Spleen (tissue), 11 donors: ENCODE data around the gene TMEM26. TPM values are rescaled to one million over a fixed set of nuclear protein-coding genes. Genes with fewer than 3 reads are reported as not detected.

ENCODE experiments used
- DNase-seq: peaks from one replicate; pipeline ENCODE4 v3.0.0-alpha.2; 2020
- H3K27ac ChIP-seq, 8 donors: fragments of 200-600 bp; sonication (generic) in 7 of 8; 1 replicate in 4 of 8; 2 replicates in 4 of 8; pipeline versions ENCODE4 v1.5.0 to v1.8.0; 2016 to 2021; ENCODE audit warnings: inconsistent platforms in 4 of 8, mild to moderate bottlenecking in 4 of 8, moderate library complexity in 1 of 8
- H3K27me3 ChIP-seq, 7 donors: fragments of 200-600 bp; sonication (generic) in 6 of 7; replicated peaks in 1 of 7; 1 replicate in 4 of 7; 2 replicates in 3 of 7; pipeline versions ENCODE4 v1.5.0 to v1.8.0; 2016 to 2021; ENCODE audit warnings: inconsistent platforms in 3 of 7, mild to moderate bottlenecking in 1 of 7
- H3K36me3 ChIP-seq, 6 donors: fragments of 200-600 bp; sonication (generic) in 5 of 6; 1 replicate in 4 of 6; 2 replicates in 2 of 6; pipeline versions ENCODE4 v1.5.0 to v1.8.0; 2016 to 2021; ENCODE audit warnings: inconsistent platforms in 2 of 6
- H3K4me1 ChIP-seq, 6 donors: fragments of 200-600 bp; sonication (generic) in 5 of 6; 1 replicate in 3 of 6; 2 replicates in 3 of 6; pipeline versions ENCODE4 v1.5.0 to v1.8.0; 2016 to 2021; ENCODE audit warnings: inconsistent platforms in 3 of 6
- H3K4me3 ChIP-seq, 8 donors: fragments of 200-600 bp; sonication (generic) in 7 of 8; 1 replicate in 4 of 8; 2 replicates in 4 of 8; pipeline versions ENCODE4 v1.5.0 to v1.8.0; 2016 to 2021; ENCODE audit warnings: inconsistent platforms in 4 of 8, mild to moderate bottlenecking in 4 of 8, moderate library complexity in 2 of 8
- H3K9me3 ChIP-seq, 8 donors: fragments of 200-600 bp; sonication (generic) in 7 of 8; 1 replicate in 4 of 8; 2 replicates in 4 of 8; pipeline versions ENCODE4 v1.5.0 to v1.8.0; 2016 to 2021; ENCODE audit warnings: inconsistent platforms in 4 of 8
- CTCF ChIP-seq, 11 experiments: fragments of 200-600 bp in 7 of 11; fragments of 450-650 bp in 4 of 11; sonication (generic) in 4 of 11; IDR thresholded peaks in 8 of 11; conservative IDR thresholded peaks in 3 of 11; 1 replicate in 7 of 11; 2 replicates in 4 of 11; pipeline versions ENCODE4 v1.4.0 to v1.8.0; 2016 to 2021; ENCODE audit warnings: antibody characterized with exemption in 11 of 11, inconsistent platforms in 4 of 11, mild to moderate bottlenecking in 1 of 11
- POLR2A ChIP-seq, 3 donors: fragments of 450-650 bp; IDR thresholded peaks; one replicate each; pipeline ENCODE4 v1.5.1; 2017; ENCODE audit warnings: antibody characterized with exemption in 3 of 3, mild to moderate bottlenecking in 1 of 3
- POLR2AphosphoS5 ChIP-seq, 3 donors: sonication (generic); formaldehyde crosslinking; IDR thresholded peaks; one replicate each; pipeline ENCODE4 v1.5.1; 2017; ENCODE audit warnings: antibody characterized with exemption in 3 of 3
- WGBS, 5 donors: extraction: QIAGEN DNeasy Blood & Tissue Kit in 3 of 5; methylation state at CpG; one replicate each; pipeline versions ENCODE4 v1.1.5 to v1.1.7; 2013 to 2018; 5-methylcytosine and 5-hydroxymethylcytosine counted together
- intact Hi-C: fragments of 100-400 bp; cut with DNase I; formaldehyde crosslinking; loops from one replicate; pipeline ENCODE4 v1.15.0; 2023; ENCODE audit warnings: low total_unique reads
- polyA plus RNA-seq, 3 donors: library from polyadenylated mRNA; stranded (reverse); fragments of 200-250 nt; gene quantifications; one replicate each; pipeline ENCODE4 v1.2.1, GENCODE V29; 2013
- total RNA-seq, 7 donors: library from RNA; depleted of rRNA in 3 of 7; stranded (reverse); fragments of >200 nt in 3 of 7; fragmentation: NEBNext Ultra II Directional in 4 of 7; extraction: Animal tissue kit (Norgen Biotek cat#: 25700) in 4 of 7; gene quantifications; one replicate each; pipeline versions ENCODE4 v1.1.0 to v1.2.1, GENCODE V29; 2016 to 2021
- donor health status: healthy with polysubstance abuse.
- donor health status: DM: no; HTN: no; CAD: no; lungs with moderate emphysema.
- donor health status: DM: no; HTN: no; CAD: no.
- donor health status: Bipolar disorder and iron deficiency.
- donor health status: healthy.
- donor health status: DM: no; HTN: no; CAD: no.
- donor health status: DM: yes; HTN: yes; CAD: no.

The TMEM26 gene
- total and polyA plus RNA-seq, 10 donors = 1.0 to 30.9 (median 20.8) TPM

DNA sequence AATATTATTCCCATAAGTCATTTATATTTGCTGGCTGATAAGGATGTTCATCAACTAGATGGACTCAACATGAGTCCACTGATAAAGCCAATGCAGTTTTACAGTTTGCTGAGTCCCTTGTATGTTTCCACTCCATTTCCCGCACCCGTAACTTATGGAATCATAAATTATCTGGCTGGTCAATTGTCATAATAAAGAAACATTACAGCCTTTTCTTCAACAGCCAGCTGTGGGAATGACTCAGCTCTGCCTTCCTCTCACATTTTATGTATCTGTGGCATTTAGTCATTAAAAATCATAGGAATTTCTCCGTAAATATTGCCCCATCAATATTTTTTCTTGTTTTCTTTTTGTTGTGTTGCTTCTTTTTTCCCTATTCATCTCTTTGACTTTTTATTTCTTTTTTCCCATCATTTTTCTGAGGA lies 22.3 kb upstream of the TMEM26 start:
- WGBS, 5 donors = 49 to 68% (median 54%) methylated on average over 3 of the region's 3 CpGs
- Histone ChIP-seq H3K27ac (no peak overlapping the region), H3K36me3 (no peaks in the 10 kb centered on the region), H3K9me3 (no peaks in the 10 kb centered on the region), H3K4me1 (no peaks in the 10 kb centered on the region), H3K4me3 (no peak overlapping the region), H3K27me3 (no peaks in the 10 kb centered on the region)
- TF ChIP-seq CTCF (IDR thresholded peaks at IDR 0.05 in 8 of 11, conservative IDR thresholded peaks at IDR 0.05 in 3 of 11) (no peak), POLR2A (IDR thresholded peaks at IDR 0.05) (no peak), POLR2AphosphoS5 (IDR thresholded peaks at IDR 0.05) (no peak)
- intact Hi-C loops = no loop called here
- DNase-seq = no peak

DNA sequence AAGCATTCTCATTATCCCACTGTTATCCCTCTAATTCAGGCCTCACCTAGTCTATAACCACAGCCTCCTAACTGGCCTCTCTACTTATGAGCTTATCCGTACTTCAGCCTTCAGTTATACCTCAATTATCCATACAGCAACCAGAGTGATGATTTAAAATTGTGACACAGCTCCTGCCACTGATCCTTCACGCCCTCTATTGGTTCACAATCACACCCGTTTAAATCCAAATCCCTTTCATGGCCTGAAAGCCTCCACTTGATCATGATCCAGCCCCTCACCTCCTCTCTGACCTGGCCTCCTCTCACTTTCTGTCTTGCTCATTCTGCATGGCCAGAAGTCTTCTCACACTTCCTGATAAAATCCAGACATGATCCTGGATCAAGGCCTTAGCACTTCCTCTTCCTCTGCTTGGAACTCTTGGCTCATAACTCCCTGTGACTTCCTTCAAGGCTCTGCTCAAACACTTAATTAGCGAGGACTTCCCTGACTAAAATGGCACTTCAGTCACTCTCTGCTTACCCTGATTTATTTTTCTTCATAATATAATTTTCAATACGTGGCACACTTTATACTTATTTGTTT lies 19.0 kb upstream of the TMEM26 start:
- Histone ChIP-seq H3K27ac (peak overlapping the region in 2 of 8 donors; percentile 14 to 22), H3K4me3 (no peak overlapping the region), H3K4me1 (no peaks in the 10 kb centered on the region), H3K36me3 (no peaks in the 10 kb centered on the region), H3K27me3 (no peaks in the 10 kb centered on the region), H3K9me3 (no peaks in the 10 kb centered on the region)
- TF ChIP-seq POLR2A (IDR thresholded peaks at IDR 0.05) (no peak), POLR2AphosphoS5 (IDR thresholded peaks at IDR 0.05) (no peak), CTCF (IDR thresholded peaks at IDR 0.05 in 8 of 11, conservative IDR thresholded peaks at IDR 0.05 in 3 of 11) (no peak)
- intact Hi-C loops = no loop called here
- WGBS, 5 donors = 56 to 83% (median 72%) methylated on average over 5 of the region's 5 CpGs
- DNase-seq = no peak

DNA sequence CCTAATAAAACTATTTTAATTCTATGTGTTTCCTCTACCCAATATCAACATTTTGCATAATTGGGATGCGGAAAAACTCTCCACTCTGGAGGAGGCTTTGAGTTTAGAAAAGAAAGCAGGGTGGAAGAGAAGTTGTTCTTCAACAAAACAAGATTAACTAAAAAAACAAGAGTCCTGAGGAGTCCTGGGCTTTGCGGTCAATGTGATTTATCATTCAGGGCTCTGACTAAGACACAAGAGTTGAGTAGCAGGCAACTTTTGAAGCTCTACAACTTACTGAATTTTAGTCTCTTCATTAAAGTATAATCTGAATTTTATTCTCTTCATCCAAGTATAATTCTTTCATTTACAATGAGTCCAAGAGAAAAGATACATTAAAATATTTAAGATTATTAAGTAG lies 18.3 kb upstream of the TMEM26 start:
- H3K36me3 ChIP-seq = no peaks in the 10 kb centered on the region
- TF ChIP-seq POLR2AphosphoS5 (IDR thresholded peaks at IDR 0.05) = no peak
- no peak for TF ChIP-seq CTCF (IDR thresholded peaks at IDR 0.05 in 8 of 11, conservative IDR thresholded peaks at IDR 0.05 in 3 of 11)
- no peak for TF ChIP-seq POLR2A (IDR thresholded peaks at IDR 0.05)
- no peak overlapping the region for H3K4me3 ChIP-seq
- H3K9me3 ChIP-seq = no peaks in the 10 kb centered on the region
- WGBS, 5 donors = 93 to 98% (median 95%) methylated on average over 2 of the region's 2 CpGs
- H3K27ac ChIP-seq = no peak overlapping the region
- intact Hi-C loops = no loop called here
- no peak for DNase-seq
- no peaks in the 10 kb centered on the region for H3K4me1 ChIP-seq
- no peaks in the 10 kb centered on the region for H3K27me3 ChIP-seq

DNA sequence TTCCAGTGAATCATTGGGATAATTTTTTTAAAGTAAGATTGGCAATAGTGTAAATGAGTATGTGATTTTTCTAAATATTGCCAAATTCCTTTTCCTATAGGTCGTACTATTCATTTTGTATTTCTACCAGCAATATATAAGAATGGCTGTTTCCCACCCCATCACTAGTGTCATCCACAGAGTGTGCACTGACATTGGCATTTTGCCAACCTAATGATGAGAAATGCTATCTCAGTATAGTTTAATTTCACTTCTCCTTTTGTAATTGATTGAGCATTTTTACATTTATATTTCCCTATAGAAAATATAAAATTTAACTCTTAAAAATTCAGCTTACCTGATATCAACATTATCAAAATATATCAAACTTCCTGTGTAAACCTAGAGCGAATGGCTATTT lies 17.6 kb upstream of the TMEM26 start:
- H3K27me3 ChIP-seq = no peaks in the 10 kb centered on the region
- H3K36me3 ChIP-seq = no peaks in the 10 kb centered on the region
- H3K4me3 ChIP-seq = no peak overlapping the region
- H3K4me1 ChIP-seq = peaks cover 0 to 3% (median 0%) of the 10 kb centered on the region in 6 donors
- DNase-seq = no peak
- 82 to 93% (median 87%) methylated on average over 2 of the region's 2 CpGs for WGBS, 5 donors
- TF ChIP-seq POLR2AphosphoS5 (IDR thresholded peaks at IDR 0.05) (no peak), POLR2A (IDR thresholded peaks at IDR 0.05) (no peak), CTCF (IDR thresholded peaks at IDR 0.05 in 8 of 11, conservative IDR thresholded peaks at IDR 0.05 in 3 of 11) (no peak)
- intact Hi-C loops = no loop called here
- H3K27ac ChIP-seq = no peak overlapping the region
- no peaks in the 10 kb centered on the region for H3K9me3 ChIP-seq
